Activated gamma-delta T cell treated with anti-CD3 and anti-CD28 coated beads, Interleukin-2, amount 50 U/mL, for 16 hours (primary cell): ENCODE data around the gene VN1R5.

Experiments
- DNase-seq: peaks from one replicate; pipeline ENCODE4 v3.0.0-alpha.2; 2020; ENCODE audit warnings: low read depth

VN1R5 gene

GRCh38 chr1:247301176-247301540 lies 45.3 kb downstream of the VN1R5 start:
- DNase-seq = no peak

GRCh38 chr1:247303216-247303615 lies 47.3 kb downstream of the VN1R5 start:
- DNase-seq = no peak

DNA sequence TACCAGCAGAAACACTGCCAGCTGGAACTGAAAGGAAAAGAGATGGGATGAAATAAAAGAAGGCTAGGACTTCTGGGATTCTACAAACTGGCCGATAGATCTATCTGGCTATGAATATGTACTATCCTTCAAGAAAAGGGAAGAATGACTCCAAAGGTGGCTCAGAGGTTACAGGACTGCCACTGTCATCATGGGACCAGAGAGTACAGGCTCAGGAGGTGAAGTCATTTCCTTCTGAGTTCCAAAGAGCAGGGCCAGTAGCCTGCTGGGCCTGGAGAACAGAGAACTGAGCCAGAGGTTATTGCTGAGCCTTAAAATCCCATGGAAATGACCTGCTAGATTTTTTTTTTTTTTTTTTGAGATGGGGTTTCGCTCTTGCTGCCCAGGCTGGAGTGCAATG lies 48.2 kb downstream of the VN1R5 start:
- no peak for DNase-seq
